ENCODE results near the gene DNAJA2.
"Not testable (repeated sequence)": the region's sequence is repeated elsewhere in the genome, so short reads cannot be mapped to it uniquely, and the experiment has no call there.

Gene DNAJA2

DNA sequence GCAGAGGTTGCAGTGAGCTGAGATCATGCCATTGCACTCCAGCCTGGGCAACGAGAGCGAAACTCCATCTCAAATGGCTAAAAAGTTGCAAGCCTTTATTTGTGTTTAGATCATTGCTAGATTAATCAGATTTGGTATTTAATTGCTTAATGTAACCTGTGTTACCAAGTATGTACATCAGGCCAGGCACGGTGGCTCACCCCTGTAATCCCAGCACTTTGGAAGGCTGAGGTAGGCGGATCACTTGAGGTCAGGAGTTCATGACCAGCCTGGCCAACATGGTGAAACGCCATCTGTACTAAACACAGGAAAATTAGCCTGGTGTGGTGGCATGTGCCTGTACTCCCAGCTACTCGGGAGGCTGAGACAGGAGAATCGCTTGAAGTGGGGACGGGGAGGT is 28.8 kb downstream of the DNAJA2 start:
- not testable (repeated sequence) for H3K27me3 ChIP-seq (ENCODE audit: control insufficient read depth in 3 of 3, insufficient read depth in 3 of 3, low read depth in 1 of 3, low read length in 3 of 3); H3K18ac ChIP-seq (ENCODE audit: low read length); H3K14ac ChIP-seq (ENCODE audit: low read length); H2BK120ac ChIP-seq (ENCODE audit: low read depth, low read length); H3K4ac ChIP-seq (ENCODE audit: low read length); H3K4me2 ChIP-seq (ENCODE audit: insufficient read depth, low read length, poor library complexity, severe bottlenecking); H2BK15ac ChIP-seq (ENCODE audit: low read length); H3K4me1 ChIP-seq (ENCODE audit: control insufficient read depth in 2 of 2, insufficient read depth in 1 of 2, low read depth in 1 of 2, low read length in 2 of 2); H3K36me3 ChIP-seq (replicated peaks in 1 of 2; ENCODE audit: control insufficient read depth in 2 of 2, insufficient read depth in 2 of 2, low read length in 2 of 2); H3K23ac ChIP-seq (ENCODE audit: low read depth, low read length, poor library complexity); H4K91ac ChIP-seq (ENCODE audit: low read depth, low read length, poor library complexity); H3K79me1 ChIP-seq (ENCODE audit: low read depth, low read length); H3K4me3 ChIP-seq (ENCODE audit: low read length in 2 of 2); H2BK12ac ChIP-seq (ENCODE audit: low read length); H3K9me3 ChIP-seq (replicated peaks in 1 of 2; ENCODE audit: control insufficient read depth in 2 of 2, insufficient read depth in 1 of 2, low read depth in 1 of 2, low read length in 2 of 2); H3K9ac ChIP-seq (ENCODE audit: low read depth, low read length, poor library complexity); DNase-seq (ENCODE audit: low spot score); H2AK5ac ChIP-seq (ENCODE audit: low read depth, low read length); H2AFZ ChIP-seq (ENCODE audit: low read length); H4K8ac ChIP-seq (ENCODE audit: low read depth, low read length); H3K27ac ChIP-seq (replicated peaks; ENCODE audit: low read length); H2BK5ac ChIP-seq (ENCODE audit: low read length)
- no CpG with 5 or more reads among the region's 8 CpGs for WGBS, 2 donors (ENCODE audit: extremely low coverage in 2 of 2, insufficient read length in 2 of 2, insufficient replicate concordance in 1 of 2)

DNA sequence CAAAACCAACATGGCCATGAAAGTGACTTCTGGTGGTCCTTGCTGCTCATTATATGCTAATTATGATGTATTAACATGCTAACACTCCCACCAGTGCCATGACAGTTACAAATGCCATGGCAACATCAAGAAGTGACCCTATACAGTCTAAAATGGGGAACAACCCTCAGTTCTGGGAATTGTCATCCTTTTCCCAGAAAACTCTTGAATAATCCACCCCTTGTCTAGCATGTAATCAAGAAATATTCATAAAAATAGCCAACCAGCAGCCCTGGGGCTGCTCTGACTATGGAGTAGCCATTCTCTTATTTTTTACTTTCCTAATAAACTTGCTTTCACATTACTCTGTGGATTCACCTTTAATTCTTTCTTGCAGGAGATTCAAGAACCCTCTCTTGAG is 35.9 kb downstream of the DNAJA2 start:
- Histone ChIP-seq H3K36me3 (replicated peaks in 1 of 2; ENCODE audit: control insufficient read depth in 2 of 2, insufficient read depth in 2 of 2, low read length in 2 of 2) (no peaks in the 10 kb centered on the region), H3K27ac (replicated peaks; ENCODE audit: low read length) (no peak overlapping the region), H2AFZ (ENCODE audit: low read length) (no peak overlapping the region), H2BK15ac (ENCODE audit: low read length) (no peak overlapping the region), H3K18ac (ENCODE audit: low read length) (no peak overlapping the region), H2BK5ac (ENCODE audit: low read length) (no peak overlapping the region), H3K23ac (ENCODE audit: low read depth, low read length, poor library complexity) (no peak overlapping the region), H2BK12ac (ENCODE audit: low read length) (no peak overlapping the region), H3K14ac (ENCODE audit: low read length) (no peak overlapping the region), H3K27me3 (ENCODE audit: control insufficient read depth in 3 of 3, insufficient read depth in 3 of 3, low read depth in 1 of 3, low read length in 3 of 3) (no peaks in the 10 kb centered on the region), H3K4ac (ENCODE audit: low read length) (no peak overlapping the region), H3K9me3 (replicated peaks in 1 of 2; ENCODE audit: control insufficient read depth in 2 of 2, insufficient read depth in 1 of 2, low read depth in 1 of 2, low read length in 2 of 2) (peaks cover 0 to 2% of the 10 kb centered on the region in 2 donors), H3K4me3 (ENCODE audit: low read length in 2 of 2) (no peak overlapping the region), H4K8ac (ENCODE audit: low read depth, low read length) (no peak overlapping the region), H3K9ac (ENCODE audit: low read depth, low read length, poor library complexity) (no peak overlapping the region), H2BK120ac (ENCODE audit: low read depth, low read length) (no peak overlapping the region), H3K4me2 (ENCODE audit: insufficient read depth, low read length, poor library complexity, severe bottlenecking) (no peak overlapping the region), H3K4me1 (ENCODE audit: control insufficient read depth in 2 of 2, insufficient read depth in 1 of 2, low read depth in 1 of 2, low read length in 2 of 2) (peaks cover 0 to 3% of the 10 kb centered on the region in 2 donors), H2AK5ac (ENCODE audit: low read depth, low read length) (no peak overlapping the region), H3K79me1 (ENCODE audit: low read depth, low read length) (no peaks in the 10 kb centered on the region), H4K91ac (ENCODE audit: low read depth, low read length, poor library complexity) (no peak overlapping the region)
- no peak for DNase-seq (ENCODE audit: low spot score)

GRCh38 chr16:46932802-46933201 is 40.7 kb downstream of the DNAJA2 start:
- no peak overlapping the region for H2AK5ac ChIP-seq (ENCODE audit: low read depth, low read length)
- peak overlapping the region; percentile 36 for H3K23ac ChIP-seq (ENCODE audit: low read depth, low read length, poor library complexity)
- peak overlapping the region; percentile 3 for H3K4me2 ChIP-seq (ENCODE audit: insufficient read depth, low read length, poor library complexity, severe bottlenecking)
- no peak overlapping the region for H3K27ac ChIP-seq (replicated peaks; ENCODE audit: low read length)
- H3K27me3 ChIP-seq (ENCODE audit: control insufficient read depth in 3 of 3, insufficient read depth in 3 of 3, low read depth in 1 of 3, low read length in 3 of 3), result no peaks in the 10 kb centered on the region
- no peak for DNase-seq (ENCODE audit: low spot score)
- WGBS, 2 donors (ENCODE audit: extremely low coverage in 2 of 2, insufficient read length in 2 of 2, insufficient replicate concordance in 1 of 2), result no CpG with 5 or more reads among the region's 7 CpGs
- peaks cover 17 to 32% of the 10 kb centered on the region in 2 donors for H3K36me3 ChIP-seq (replicated peaks in 1 of 2; ENCODE audit: control insufficient read depth in 2 of 2, insufficient read depth in 2 of 2, low read length in 2 of 2)
- no peak overlapping the region for H2BK12ac ChIP-seq (ENCODE audit: low read length)
- H3K4me1 ChIP-seq (ENCODE audit: control insufficient read depth in 2 of 2, insufficient read depth in 1 of 2, low read depth in 1 of 2, low read length in 2 of 2), result peaks cover 0 to 3% of the 10 kb centered on the region in 2 donors
- peaks cover 0 to 2% of the 10 kb centered on the region in 2 donors for H3K9me3 ChIP-seq (replicated peaks in 1 of 2; ENCODE audit: control insufficient read depth in 2 of 2, insufficient read depth in 1 of 2, low read depth in 1 of 2, low read length in 2 of 2)
- no peak overlapping the region for H3K9ac ChIP-seq (ENCODE audit: low read depth, low read length, poor library complexity)
- H2BK120ac ChIP-seq (ENCODE audit: low read depth, low read length), result no peak overlapping the region
- H3K4me3 ChIP-seq (ENCODE audit: low read length in 2 of 2), result no peak overlapping the region
- no peak overlapping the region for H3K4ac ChIP-seq (ENCODE audit: low read length)
- H2AFZ ChIP-seq (ENCODE audit: low read length), result no peak overlapping the region
- H2BK15ac ChIP-seq (ENCODE audit: low read length), result no peak overlapping the region
- H4K8ac ChIP-seq (ENCODE audit: low read depth, low read length), result no peak overlapping the region
- no peak overlapping the region for H3K14ac ChIP-seq (ENCODE audit: low read length)
- peaks cover 2% of the 10 kb centered on the region for H3K79me1 ChIP-seq (ENCODE audit: low read depth, low read length)
- no peak overlapping the region for H2BK5ac ChIP-seq (ENCODE audit: low read length)
- no peak overlapping the region for H4K91ac ChIP-seq (ENCODE audit: low read depth, low read length, poor library complexity)
- peak overlapping the region; percentile 32 for H3K18ac ChIP-seq (ENCODE audit: low read length)

DNA sequence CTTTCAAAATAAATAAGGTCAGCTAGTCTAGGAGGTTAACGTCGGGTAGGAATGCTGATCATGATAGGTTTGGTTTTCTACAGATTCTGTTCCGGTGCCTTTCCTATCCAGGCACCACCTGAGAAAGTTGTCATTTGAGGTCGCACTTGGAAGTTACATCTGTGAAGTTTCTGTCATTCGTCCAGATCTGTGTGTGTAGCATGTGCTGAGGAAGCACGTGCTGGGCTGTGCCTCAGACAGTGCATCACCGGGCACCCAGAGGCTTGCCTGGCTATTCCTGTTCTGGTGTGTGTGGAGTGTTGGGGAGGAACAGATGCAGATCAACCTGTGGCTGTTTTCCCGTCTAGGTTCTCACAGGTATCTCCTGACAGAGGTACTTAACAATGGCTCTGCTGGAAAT is 42.6 kb downstream of the DNAJA2 start:
- H3K4me2 ChIP-seq (ENCODE audit: insufficient read depth, low read length, poor library complexity, severe bottlenecking), result no peak overlapping the region
- peaks cover 0 to 2% of the 10 kb centered on the region in 2 donors for H3K9me3 ChIP-seq (replicated peaks in 1 of 2; ENCODE audit: control insufficient read depth in 2 of 2, insufficient read depth in 1 of 2, low read depth in 1 of 2, low read length in 2 of 2)
- no peak overlapping the region for H2BK120ac ChIP-seq (ENCODE audit: low read depth, low read length)
- H3K18ac ChIP-seq (ENCODE audit: low read length), result no peak overlapping the region
- no peak overlapping the region for H2BK12ac ChIP-seq (ENCODE audit: low read length)
- peaks cover 31 to 49% of the 10 kb centered on the region in 2 donors for H3K36me3 ChIP-seq (replicated peaks in 1 of 2; ENCODE audit: control insufficient read depth in 2 of 2, insufficient read depth in 2 of 2, low read length in 2 of 2)
- H3K27ac ChIP-seq (replicated peaks; ENCODE audit: low read length), result no peak overlapping the region
- no peak overlapping the region for H2BK5ac ChIP-seq (ENCODE audit: low read length)
- no peak overlapping the region for H4K8ac ChIP-seq (ENCODE audit: low read depth, low read length)
- H3K79me1 ChIP-seq (ENCODE audit: low read depth, low read length), result peaks cover 2% of the 10 kb centered on the region
- no peak overlapping the region for H3K14ac ChIP-seq (ENCODE audit: low read length)
- no peak overlapping the region for H2AFZ ChIP-seq (ENCODE audit: low read length)
- H3K4ac ChIP-seq (ENCODE audit: low read length), result no peak overlapping the region
- no peak overlapping the region for H4K91ac ChIP-seq (ENCODE audit: low read depth, low read length, poor library complexity)
- DNase-seq (ENCODE audit: low spot score), result no peak
- H2BK15ac ChIP-seq (ENCODE audit: low read length), result no peak overlapping the region
- no peak overlapping the region for H3K23ac ChIP-seq (ENCODE audit: low read depth, low read length, poor library complexity)
- no CpG with 5 or more reads among the region's 8 CpGs for WGBS, 2 donors (ENCODE audit: extremely low coverage in 2 of 2, insufficient read length in 2 of 2, insufficient replicate concordance in 1 of 2)
- H3K4me1 ChIP-seq (ENCODE audit: control insufficient read depth in 2 of 2, insufficient read depth in 1 of 2, low read depth in 1 of 2, low read length in 2 of 2), result peaks cover 0 to 3% of the 10 kb centered on the region in 2 donors
- H2AK5ac ChIP-seq (ENCODE audit: low read depth, low read length), result no peak overlapping the region
- H3K4me3 ChIP-seq (ENCODE audit: low read length in 2 of 2), result no peak overlapping the region
- H3K9ac ChIP-seq (ENCODE audit: low read depth, low read length, poor library complexity), result no peak overlapping the region
- H3K27me3 ChIP-seq (ENCODE audit: control insufficient read depth in 3 of 3, insufficient read depth in 3 of 3, low read depth in 1 of 3, low read length in 3 of 3), result no peaks in the 10 kb centered on the region
